Stimulated activated CD8-positive, alpha-beta memory T cell treated with anti-CD3 and anti-CD28 coated beads, Interleukin-15, amount 100 ng/mL, for 4 hours (primary cell): Measurements from ENCODE around the gene LRPPRC.
"Not testable (repeated sequence)": the region's sequence is repeated elsewhere in the genome, so short reads cannot be mapped to it uniquely, and the experiment has no call there.

Experiments used
- DNase-seq, 2 donors: peaks; one replicate each; pipeline ENCODE4 v3.0.0-alpha.2; 2020; ENCODE audit warnings: low read depth in 2 of 2

LRPPRC gene

DNA sequence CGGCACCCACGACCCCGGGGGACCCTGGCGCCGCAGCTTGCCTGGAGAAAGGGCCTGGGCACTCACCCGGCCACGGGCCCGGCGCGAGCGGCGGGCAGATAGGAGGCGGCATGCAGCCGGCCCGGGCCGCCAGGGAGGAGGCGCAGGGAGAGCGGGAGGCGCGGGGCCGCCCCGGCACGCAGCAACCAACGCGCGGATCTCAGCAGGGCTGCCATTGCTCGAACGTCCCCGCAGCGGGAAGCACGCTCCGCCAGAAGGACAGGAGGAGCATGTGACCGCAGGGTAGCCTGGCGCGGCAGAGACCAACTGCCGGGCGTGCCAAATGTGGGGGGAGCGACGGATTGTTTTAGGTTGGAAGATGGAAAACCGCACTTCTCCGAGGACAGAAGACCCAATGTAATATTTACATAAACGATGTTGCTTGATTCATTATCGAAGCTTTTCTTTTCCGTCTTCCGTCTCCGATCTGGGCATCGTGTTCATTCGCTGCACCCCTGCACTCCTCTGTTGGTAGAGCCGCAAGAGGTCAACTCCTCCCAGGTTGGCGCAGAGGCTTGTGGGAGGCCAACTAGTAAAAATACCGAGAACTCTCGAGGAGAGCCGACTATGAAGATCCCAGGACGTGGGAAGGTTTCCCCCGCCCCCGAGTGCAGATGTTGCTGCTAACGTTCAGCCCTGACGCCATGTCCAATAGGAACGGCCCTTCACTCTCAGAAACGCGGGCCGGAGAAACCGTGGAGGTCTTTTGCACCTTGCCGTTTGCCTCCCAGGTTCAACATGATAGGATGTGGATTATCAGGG is at the start of gene LRPPRC:
Gene LRPPRC (minus strand): TSS at position 257 of the 801 bp plus-strand sequence. CDS start 42 bp downstream, at position 215.
- peak; percentile 70 to 83 for DNase-seq

- DNase-seq: no peak
Observed at GRCh38 chr2:44045061-44045460, 49.3 kb upstream of the LRPPRC start.

DNA sequence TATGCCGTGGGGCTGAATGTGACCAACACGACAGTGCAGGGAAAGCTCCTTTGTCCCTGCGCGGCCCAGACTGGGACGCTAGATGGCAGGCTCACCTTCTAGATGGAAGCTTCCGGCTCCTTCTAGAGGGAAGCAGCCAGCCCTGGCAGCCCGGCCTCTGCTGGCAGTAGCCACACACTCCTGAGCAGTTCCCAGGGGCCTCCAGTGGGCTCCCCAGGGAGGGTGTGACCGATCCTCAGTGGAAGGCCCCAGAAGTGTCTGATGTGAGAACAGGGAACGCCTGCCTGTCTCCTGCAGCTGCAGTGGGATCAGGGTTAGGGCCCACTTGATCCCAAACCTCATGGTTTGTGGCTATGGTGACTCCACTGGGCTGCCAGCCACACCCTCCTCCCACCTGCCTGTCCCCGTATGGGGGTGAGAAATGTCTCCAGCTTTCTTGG is 48.5 kb upstream of the LRPPRC start:
- peak; percentile 44 to 51 for DNase-seq

DNA sequence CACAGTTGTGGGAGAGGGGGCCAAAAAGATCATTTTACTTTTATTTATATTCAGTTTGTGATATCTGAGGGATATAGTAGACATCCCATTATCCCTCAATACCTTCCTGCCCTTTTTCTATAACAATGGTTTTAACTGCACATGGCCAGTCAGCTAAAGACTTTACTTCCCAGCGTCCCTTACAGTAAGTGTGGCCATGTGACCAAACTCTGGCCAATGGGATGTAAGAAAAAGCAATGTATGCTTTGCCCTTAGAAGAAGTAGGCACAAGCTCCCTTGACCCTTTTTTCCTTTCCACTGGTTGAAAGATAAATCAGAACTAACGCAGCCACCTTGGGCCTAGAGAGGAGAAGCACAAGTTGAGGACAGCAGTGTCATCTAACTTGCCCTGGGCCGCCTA is 44.6 kb upstream of the LRPPRC start:
- no peak for DNase-seq

GRCh38 chr2:44038277-44038676 is 42.5 kb upstream of the LRPPRC start:
- DNase-seq: no peak

- DNase-seq: no peak
Observed at GRCh38 chr2:44037221-44037620, 41.4 kb upstream of the LRPPRC start.

- no peak for DNase-seq
Observed at GRCh38 chr2:44033947-44034346, 38.2 kb upstream of the LRPPRC start.

DNA sequence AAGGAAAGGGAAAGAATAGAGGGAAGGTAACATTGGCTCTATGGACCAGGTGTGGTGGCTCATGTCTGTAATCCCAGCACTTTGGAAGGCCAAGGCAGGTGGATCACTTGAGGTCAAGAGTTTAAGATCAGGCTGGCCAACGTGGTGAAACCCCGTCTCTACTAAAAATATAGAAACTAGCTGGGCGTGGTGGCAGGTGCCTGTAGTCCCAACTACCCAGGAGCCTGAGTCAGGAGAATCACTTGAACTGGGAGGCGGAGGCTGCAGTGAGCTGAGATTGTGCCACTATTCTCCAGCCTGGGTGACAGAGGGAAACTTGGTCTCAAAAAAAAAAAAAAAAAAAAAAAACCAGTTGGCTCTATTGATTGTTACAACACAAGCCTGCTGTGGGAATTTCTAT is 31.3 kb upstream of the LRPPRC start:
- DNase-seq: not testable (repeated sequence)

GRCh38 chr2:44016282-44016681 is 20.5 kb upstream of the LRPPRC start:
- no peak for DNase-seq

DNA sequence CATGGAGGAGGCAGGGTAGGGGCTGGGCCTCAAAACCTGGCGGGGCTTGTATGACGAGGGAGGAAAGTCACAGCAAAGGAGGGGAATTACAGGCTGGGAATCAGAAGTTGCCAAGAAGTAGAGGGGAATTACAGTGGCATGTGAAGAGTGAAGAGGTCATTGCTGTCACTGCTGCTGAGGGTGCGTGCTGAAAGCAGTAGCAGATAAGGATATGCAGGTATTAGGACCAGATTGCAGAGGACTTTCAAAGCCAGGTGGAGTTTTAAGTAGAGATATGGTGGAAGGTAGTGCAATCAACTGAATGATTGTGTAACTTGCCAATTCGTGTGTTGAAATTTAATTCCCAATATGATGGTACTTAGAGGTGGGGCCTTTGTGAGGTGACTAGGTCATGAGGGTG is 19.4 kb upstream of the LRPPRC start:
- no peak for DNase-seq

GRCh38 chr2:44013205-44013604 is 17.4 kb upstream of the LRPPRC start:
- not testable (repeated sequence) for DNase-seq

- DNase-seq: no peak
Observed at GRCh38 chr2:44010266-44010665, 14.5 kb upstream of the LRPPRC start.

- no peak for DNase-seq
Observed at GRCh38 chr2:44009136-44009735, 13.4 kb upstream of the LRPPRC start.

- DNase-seq: no peak
Observed at GRCh38 chr2:44005846-44006245, 10.1 kb upstream of the LRPPRC start.

GRCh38 chr2:44004735-44005602 is 9.2 kb upstream of the LRPPRC start:
- no peak for DNase-seq

GRCh38 chr2:44001716-44002115 is 5.9 kb upstream of the LRPPRC start:
- no peak for DNase-seq

- no peak for DNase-seq
Observed at GRCh38 chr2:43998263-43998662, 2.5 kb upstream of the LRPPRC start.

- DNase-seq: no peak
Observed at GRCh38 chr2:43993437-43993836, 2.4 kb downstream of the LRPPRC start.

GRCh38 chr2:43989545-43989944 is 6.2 kb downstream of the LRPPRC start:
- no peak for DNase-seq

DNA sequence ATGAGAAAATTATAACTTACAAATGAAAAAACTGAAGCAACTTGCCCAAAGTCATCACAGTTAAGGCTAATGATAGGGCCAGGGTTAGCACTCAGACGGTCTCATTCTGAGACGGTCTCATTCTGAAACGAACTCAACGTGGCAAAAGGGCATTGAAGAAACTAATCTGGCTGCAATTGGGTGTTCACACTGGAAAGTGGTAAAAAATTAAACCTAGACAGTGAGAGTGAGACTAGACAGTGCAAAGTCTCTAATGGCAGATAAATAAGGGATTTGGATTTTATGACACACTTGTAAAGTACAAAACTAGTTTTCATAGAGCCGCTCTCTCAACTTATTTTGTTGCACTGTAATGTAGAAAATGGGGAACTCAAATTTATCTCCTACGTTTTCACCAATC is 9.2 kb downstream of the LRPPRC start:
- DNase-seq: no peak

DNA sequence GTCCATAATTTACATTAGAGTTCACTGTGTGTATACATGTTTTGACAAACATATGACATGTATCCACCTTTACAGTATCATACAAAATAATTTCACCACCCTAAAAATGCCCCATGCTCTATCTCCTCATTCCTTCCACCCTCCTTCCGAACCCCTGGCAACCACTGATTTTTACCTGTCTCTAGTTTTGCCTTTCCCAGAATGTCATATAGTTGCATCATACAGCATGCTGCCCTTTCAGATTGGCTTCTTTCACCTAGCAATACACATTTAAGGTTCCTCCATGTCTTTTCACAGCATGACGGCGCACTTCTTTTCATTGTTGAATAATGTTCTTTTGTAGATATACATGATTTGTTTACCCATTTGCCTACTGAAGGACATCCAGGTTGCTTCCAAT is 10.4 kb downstream of the LRPPRC start:
- no peak for DNase-seq

DNA sequence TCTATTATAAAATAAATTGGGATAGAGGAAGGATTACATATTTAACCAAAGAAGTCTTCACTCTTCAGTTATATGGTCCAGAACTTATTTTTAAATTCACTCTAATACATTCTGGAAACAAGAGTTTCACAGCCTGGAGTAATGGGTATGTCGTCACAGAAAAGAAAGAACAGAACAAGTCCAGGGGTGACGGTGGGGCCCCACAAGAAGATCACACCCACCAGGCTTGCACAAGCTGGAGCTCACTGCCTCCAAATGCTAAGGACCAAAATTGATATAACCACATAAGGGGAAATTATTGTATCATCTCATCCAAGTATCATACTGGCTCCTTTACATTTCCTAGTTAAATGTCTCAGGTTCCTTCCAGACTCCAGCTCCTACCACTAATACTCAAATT is 11.3 kb downstream of the LRPPRC start:
- no peak for DNase-seq
